HCT116 (cell line): Measurements from ENCODE around the gene CAMK2A. TPM values are rescaled to one million over a fixed set of nuclear protein-coding genes. Genes with fewer than 3 reads are reported as not detected.

Experiments
- ATAC-seq: fragments of 200-7000 bp; cut with Tn5 transposase; 2 replicates; pipeline ENCODE4 v1.9.1; 2020; ENCODE audit warnings: mild to moderate bottlenecking, moderate library complexity
- BruUV-seq: library from RNA; stranded (reverse); fragments of 400-500 nt; replicated peaks from 2 replicates; lab custom pipeline; 2021; lab: Mats Ljungman, UMichigan
- CTCF ChIA-PET: fragments of 300-600 bp; sonication (Branson Sonifier 250); formaldehyde crosslinking; loops from one replicate; lab custom pipeline; 2021; ENCODE audit warnings: antibody characterized with exemption; lab: Charles Lee
- POLR2A ChIA-PET: fragments of 300-600, 350-600 bp; sonication (Branson Sonifier 250); formaldehyde crosslinking; loops from one replicate; lab custom pipeline; 2021; ENCODE audit warnings: antibody characterized with exemption; lab: Charles Lee
- RAD21 ChIA-PET, 2 experiments: fragments of 300-600 bp; sonication (Branson Sonifier 250); formaldehyde crosslinking; loops; one replicate each; lab custom pipeline; 2023; ENCODE audit warnings: low total read pairs in 2 of 2; ENCODE audit not compliant: uncharacterized antibody in 2 of 2, unreplicated experiment in 2 of 2, low non-redundant PET in 1 of 2; lab: Charles Lee
- DNase-seq: peaks from one replicate; pipeline ENCODE4 v3.0.0-alpha.2; 2010; ENCODE audit warnings: low read depth, low spot score
- H2AFZ ChIP-seq: fragments of 200-600 bp; shearing (Covaris generic), sonication (generic); 2 replicates; pipeline ENCODE4 v1.6.1; 2017; ENCODE audit warnings: low read depth, mixed run types, mixed read lengths, antibody characterized with exemption, low read length; ENCODE audit not compliant: poor library complexity, severe bottlenecking
- H3K27ac ChIP-seq: 2 replicates; pipeline ENCODE4 v1.5.1; 2012; ENCODE audit warnings: low read depth, low read length
- H3K27me3 ChIP-seq: fragments of 200-600 bp; sonication (generic); 2 replicates; pipeline ENCODE4 v1.6.1; 2016; ENCODE audit warnings: mixed run types, low read length, mixed read lengths; ENCODE audit not compliant: insufficient read depth
- H3K36me3 ChIP-seq, 2 experiments: fragments of 200-500 bp in 1 of 2; fragments of 200-600 bp in 1 of 2; sonication (Bioruptor generic) in 1 of 2; sonication (generic) in 1 of 2; 2 replicates each; pipeline versions ENCODE4 v1.5.1 to v1.6.1; 2014 to 2016; ENCODE audit warnings: low read length in 2 of 2, inconsistent platforms in 1 of 2, mixed read lengths in 1 of 2, mixed run types in 1 of 2; ENCODE audit not compliant: insufficient read depth in 2 of 2, control insufficient read depth in 1 of 2
- H3K4me1 ChIP-seq, 2 experiments: fragments of 200-600 bp in 1 of 2; sonication (generic) in 1 of 2; 2 replicates each; pipeline versions ENCODE4 v1.5.1 to v1.6.1; 2012 to 2017; ENCODE audit warnings: low read length in 2 of 2, inconsistent platforms in 1 of 2, mild to moderate bottlenecking in 1 of 2, mixed read lengths in 1 of 2, mixed run types in 1 of 2, moderate library complexity in 1 of 2; ENCODE audit not compliant: insufficient read depth in 2 of 2, control insufficient read depth in 1 of 2
- H3K4me2 ChIP-seq: fragments of 200-600 bp; sonication (generic); 2 replicates; pipeline ENCODE4 v1.6.1; 2017; ENCODE audit warnings: mixed run types, low read length, mixed read lengths
- H3K4me3 ChIP-seq, 2 experiments: fragments of 200-600 bp in 1 of 2; sonication (generic) in 1 of 2; replicated peaks in 1 of 2; 2 replicates each; pipeline ENCODE4 v1.5.1; 2011 to 2016; ENCODE audit warnings: low read length in 2 of 2, control low read depth in 1 of 2, low read depth in 1 of 2, mild to moderate bottlenecking in 1 of 2, mixed read lengths in 1 of 2, mixed run types in 1 of 2
- H3K79me2 ChIP-seq: fragments of 200-600 bp; sonication (generic); 2 replicates; pipeline ENCODE4 v1.6.1; 2017; ENCODE audit warnings: mild to moderate bottlenecking, mixed run types, low read length, moderate library complexity, mixed read lengths; ENCODE audit not compliant: insufficient read depth
- H3K9ac ChIP-seq: fragments of 200-600 bp; sonication (generic); 2 replicates; pipeline ENCODE4 v1.6.1; 2016; ENCODE audit warnings: low read length, mixed read lengths
- H3K9me2 ChIP-seq: fragments of 200-600 bp; sonication (generic), shearing (Covaris generic); 2 replicates; pipeline ENCODE4 v1.6.1; 2017; ENCODE audit warnings: mixed run types, mild to moderate bottlenecking, moderate library complexity; ENCODE audit not compliant: insufficient read depth
- H3K9me3 ChIP-seq, 2 experiments: fragments of 200-500 bp in 1 of 2; fragments of 200-600 bp in 1 of 2; sonication (Bioruptor generic) in 1 of 2; sonication (generic) in 1 of 2; 2 replicates each; pipeline ENCODE4 v1.6.1; 2014 to 2017; ENCODE audit warnings: low read length in 2 of 2, mixed read lengths in 2 of 2, inconsistent platforms in 1 of 2, low read depth in 1 of 2, mild to moderate bottlenecking in 1 of 2, mixed run types in 1 of 2, moderate library complexity in 1 of 2; ENCODE audit not compliant: control insufficient read depth in 1 of 2, insufficient read depth in 1 of 2
- H4K20me1 ChIP-seq: fragments of 200-600 bp; sonication (generic), shearing (Covaris generic); 2 replicates; pipeline ENCODE4 v1.6.1; 2017; ENCODE audit warnings: mixed run types, mild to moderate bottlenecking, moderate library complexity; ENCODE audit not compliant: insufficient read depth
- ATF3 ChIP-seq: IDR thresholded peaks from 2 replicates; pipeline ENCODE4 v1.6.1; 2012
- CBX3 ChIP-seq: IDR thresholded peaks from 2 replicates; pipeline ENCODE4 v1.6.1; 2012; ENCODE audit warnings: low read depth
- MAX ChIP-seq: IDR thresholded peaks from 2 replicates; pipeline ENCODE4 v1.6.1; 2012
- POLR2A ChIP-seq: IDR thresholded peaks from 2 replicates; pipeline ENCODE4 v1.7.0; 2011; ENCODE audit warnings: borderline replicate concordance; ENCODE audit not compliant: insufficient read depth, insufficient read length; ENCODE audit errors: extremely low read depth
- SRF ChIP-seq: IDR thresholded peaks from 2 replicates; pipeline ENCODE4 v1.6.1; 2012; ENCODE audit warnings: low read depth
- TCF7L2 ChIP-seq: IDR thresholded peaks from 2 replicates; pipeline ENCODE4 v1.7.0; 2011; ENCODE audit warnings: borderline replicate concordance, inconsistent platforms; ENCODE audit not compliant: insufficient read depth, insufficient read length; ENCODE audit errors: extremely low read depth
- intact Hi-C: fragments of 100-400 bp; cut with micrococcal nuclease; formaldehyde crosslinking; loops from 2 replicates; pipeline ENCODE4 v1.10.0; 2022
- total RNA-seq: library from RNA; stranded (reverse); gene quantifications from one replicate; pipeline ENCODE4 v1.2.1, GENCODE V29; 2021; ENCODE audit not compliant: unreplicated experiment

CAMK2A gene
- total RNA-seq, 1 experiment from 2014 or later = not detected

GRCh38 chr5:150172145-150172544 lies 117.4 kb downstream of the CAMK2A start:
- Histone ChIP-seq H3K9me2 (no peaks in the 10 kb centered on the region), H3K27me3 (peaks cover 9% of the 10 kb centered on the region), H3K79me2 (no peaks in the 10 kb centered on the region), H3K4me2 (no peak overlapping the region), H2AFZ (no peak overlapping the region), H4K20me1 (no peaks in the 10 kb centered on the region), H3K36me3 (no peaks in the 10 kb centered on the region), H3K4me3 (no peak overlapping the region), H3K4me1 (no peaks in the 10 kb centered on the region), H3K9ac (no peak overlapping the region), H3K27ac (no peak overlapping the region), H3K9me3 (no peaks in the 10 kb centered on the region)
- RAD21 ChIA-PET = no interaction called here
- DNase-seq (no peak), ATAC-seq (no peak)
- CTCF ChIA-PET = interaction anchor here (0.9 kb wide), 1 partner anchor 10 kb away, joined by 3 read pairs; no protein-coding TSS in a partner anchor
- intact Hi-C loops = no loop called here
- POLR2A ChIA-PET = no interaction called here
- TF ChIP-seq MAX (no peak), TCF7L2 (no peak), ATF3 (no peak), CBX3 (no peak), SRF (no peak), POLR2A (no peak)
- no TSS peak for BruUV-seq

Other genes with a start within 250 kb of the CAMK2A start
- 0.17 TPM for gene CSF1R, start 203.2 kb downstream of the CAMK2A start, total RNA-seq
- gene PDGFRB, start 133.9 kb downstream of the CAMK2A start, total RNA-seq = 0.34 TPM
- not detected for gene CDX1, start 123.0 kb downstream of the CAMK2A start, total RNA-seq
- gene SLC6A7, start 99.7 kb downstream of the CAMK2A start, total RNA-seq = not detected
- 0.07 TPM for gene ARSI, start 13.1 kb upstream of the CAMK2A start, total RNA-seq
- gene TCOF1, start 67.9 kb upstream of the CAMK2A start, total RNA-seq = 94.7 TPM
- 8.9 TPM for gene CD74, start 123.1 kb upstream of the CAMK2A start, total RNA-seq
- 2,557 TPM for gene RPS14, start 160.0 kb upstream of the CAMK2A start, total RNA-seq
- gene NDST1, start 218.4 kb upstream of the CAMK2A start, total RNA-seq = 33.1 TPM